ENCODE results near the gene ADGRV1. TPM values are rescaled to one million over a fixed set of nuclear protein-coding genes. Genes with fewer than 3 reads are reported as not detected.

ADGRV1 gene
- total and polyA plus RNA-seq, 9 of the 15 experiments (the other 6 are each of a cell fraction or from before 2014, with no cell fraction given): 21.7 to 156 (median 58.2) TPM

DNA sequence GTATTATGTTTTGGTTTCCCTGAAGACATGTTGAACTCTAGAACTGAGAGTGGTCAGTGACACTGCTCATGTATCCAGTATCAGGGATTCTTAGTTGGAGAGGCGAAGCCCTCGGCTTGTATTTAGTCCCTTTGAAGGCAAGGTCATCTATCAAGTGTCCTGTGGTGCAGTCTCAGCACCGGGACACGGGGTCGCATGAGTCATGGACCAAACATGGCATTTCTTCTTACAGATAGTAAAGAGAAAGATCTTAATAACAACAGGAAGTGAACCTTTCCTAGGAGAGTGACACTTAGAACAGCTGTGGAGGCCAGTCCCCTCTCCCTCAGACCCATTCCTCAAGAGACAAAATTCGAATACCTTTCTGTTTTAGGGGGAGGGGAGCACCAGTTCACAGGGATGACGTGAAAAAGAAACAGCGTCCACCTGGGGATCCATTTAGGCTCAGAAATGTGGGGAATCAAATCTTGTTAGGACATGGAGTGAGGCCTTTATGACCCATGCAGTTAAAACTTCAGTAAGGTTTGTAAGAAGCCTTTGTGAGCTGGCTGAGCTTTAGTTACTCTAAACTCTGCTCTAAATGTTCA, 86.5 kb downstream of the ADGRV1 start (continued):
- TF ChIP-seq, protein P1, sequence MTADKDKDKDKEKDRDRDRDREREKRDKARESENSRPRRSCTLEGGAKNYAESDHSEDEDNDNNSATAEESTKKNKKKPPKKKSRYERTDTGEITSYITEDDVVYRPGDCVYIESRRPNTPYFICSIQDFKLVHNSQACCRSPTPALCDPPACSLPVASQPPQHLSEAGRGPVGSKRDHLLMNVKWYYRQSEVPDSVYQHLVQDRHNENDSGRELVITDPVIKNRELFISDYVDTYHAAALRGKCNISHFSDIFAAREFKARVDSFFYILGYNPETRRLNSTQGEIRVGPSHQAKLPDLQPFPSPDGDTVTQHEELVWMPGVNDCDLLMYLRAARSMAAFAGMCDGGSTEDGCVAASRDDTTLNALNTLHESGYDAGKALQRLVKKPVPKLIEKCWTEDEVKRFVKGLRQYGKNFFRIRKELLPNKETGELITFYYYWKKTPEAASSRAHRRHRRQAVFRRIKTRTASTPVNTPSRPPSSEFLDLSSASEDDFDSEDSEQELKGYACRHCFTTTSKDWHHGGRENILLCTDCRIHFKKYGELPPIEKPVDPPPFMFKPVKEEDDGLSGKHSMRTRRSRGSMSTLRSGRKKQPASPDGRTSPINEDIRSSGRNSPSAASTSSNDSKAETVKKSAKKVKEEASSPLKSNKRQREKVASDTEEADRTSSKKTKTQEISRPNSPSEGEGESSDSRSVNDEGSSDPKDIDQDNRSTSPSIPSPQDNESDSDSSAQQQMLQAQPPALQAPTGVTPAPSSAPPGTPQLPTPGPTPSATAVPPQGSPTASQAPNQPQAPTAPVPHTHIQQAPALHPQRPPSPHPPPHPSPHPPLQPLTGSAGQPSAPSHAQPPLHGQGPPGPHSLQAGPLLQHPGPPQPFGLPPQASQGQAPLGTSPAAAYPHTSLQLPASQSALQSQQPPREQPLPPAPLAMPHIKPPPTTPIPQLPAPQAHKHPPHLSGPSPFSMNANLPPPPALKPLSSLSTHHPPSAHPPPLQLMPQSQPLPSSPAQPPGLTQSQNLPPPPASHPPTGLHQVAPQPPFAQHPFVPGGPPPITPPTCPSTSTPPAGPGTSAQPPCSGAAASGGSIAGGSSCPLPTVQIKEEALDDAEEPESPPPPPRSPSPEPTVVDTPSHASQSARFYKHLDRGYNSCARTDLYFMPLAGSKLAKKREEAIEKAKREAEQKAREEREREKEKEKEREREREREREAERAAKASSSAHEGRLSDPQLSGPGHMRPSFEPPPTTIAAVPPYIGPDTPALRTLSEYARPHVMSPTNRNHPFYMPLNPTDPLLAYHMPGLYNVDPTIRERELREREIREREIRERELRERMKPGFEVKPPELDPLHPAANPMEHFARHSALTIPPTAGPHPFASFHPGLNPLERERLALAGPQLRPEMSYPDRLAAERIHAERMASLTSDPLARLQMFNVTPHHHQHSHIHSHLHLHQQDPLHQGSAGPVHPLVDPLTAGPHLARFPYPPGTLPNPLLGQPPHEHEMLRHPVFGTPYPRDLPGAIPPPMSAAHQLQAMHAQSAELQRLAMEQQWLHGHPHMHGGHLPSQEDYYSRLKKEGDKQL (CRISPR knock-in tag; IDR thresholded peaks at IDR 0.05; ENCODE audit: borderline replicate concordance): no peak
- peak; percentile 98 for TF ChIP-seq FOSL1 (tag; conservative IDR thresholded peaks at IDR 0.05)
- no peak for TF ChIP-seq ETS2 (tag; IDR thresholded peaks at IDR 0.05; ENCODE audit: borderline replicate concordance, poor library complexity, severe bottlenecking)
- TF ChIP-seq ZNF146 (CRISPR knock-in tag; IDR thresholded peaks at IDR 0.05; ENCODE audit: unreplicated experiment): no peak
- no peak for TF ChIP-seq ZFP36 (IDR thresholded peaks at IDR 0.05; ENCODE audit: low read depth, low read length, partially characterized antibody)
- peak; percentile 74 for TF ChIP-seq CXXC5 (CRISPR knock-in tag; IDR thresholded peaks at IDR 0.05)
- no peak for TF ChIP-seq NCOA4 (IDR thresholded peaks at IDR 0.05; ENCODE audit: partially characterized antibody)
- no peak for TF ChIP-seq HMG20B (CRISPR knock-in tag; IDR thresholded peaks at IDR 0.05)
- TF ChIP-seq RBM39 (optimal IDR thresholded peaks at IDR 0.05; ENCODE audit: low read depth, low read length): no peak
- no peak for TF ChIP-seq NR2C2 (CRISPR knock-in tag; IDR thresholded peaks at IDR 0.05)
- peak; percentile 90 for TF ChIP-seq NR2C2 (tag; IDR thresholded peaks at IDR 0.05)
- TF ChIP-seq FOXK2 (conservative IDR thresholded peaks at IDR 0.05 in 1 of 2, IDR thresholded peaks at IDR 0.05 in 1 of 2; ENCODE audit: low read depth in 2 of 2): peak; percentile 77 to 88; a peak in 3 of 4 replicates
- TF ChIP-seq, protein P2, sequence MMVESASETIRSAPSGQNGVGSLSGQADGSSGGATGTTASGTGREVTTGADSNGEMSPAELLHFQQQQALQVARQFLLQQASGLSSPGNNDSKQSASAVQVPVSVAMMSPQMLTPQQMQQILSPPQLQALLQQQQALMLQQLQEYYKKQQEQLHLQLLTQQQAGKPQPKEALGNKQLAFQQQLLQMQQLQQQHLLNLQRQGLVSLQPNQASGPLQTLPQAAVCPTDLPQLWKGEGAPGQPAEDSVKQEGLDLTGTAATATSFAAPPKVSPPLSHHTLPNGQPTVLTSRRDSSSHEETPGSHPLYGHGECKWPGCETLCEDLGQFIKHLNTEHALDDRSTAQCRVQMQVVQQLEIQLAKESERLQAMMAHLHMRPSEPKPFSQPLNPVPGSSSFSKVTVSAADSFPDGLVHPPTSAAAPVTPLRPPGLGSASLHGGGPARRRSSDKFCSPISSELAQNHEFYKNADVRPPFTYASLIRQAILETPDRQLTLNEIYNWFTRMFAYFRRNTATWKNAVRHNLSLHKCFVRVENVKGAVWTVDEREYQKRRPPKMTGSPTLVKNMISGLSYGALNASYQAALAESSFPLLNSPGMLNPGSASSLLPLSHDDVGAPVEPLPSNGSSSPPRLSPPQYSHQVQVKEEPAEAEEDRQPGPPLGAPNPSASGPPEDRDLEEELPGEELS (CRISPR knock-in tag; IDR thresholded peaks at IDR 0.05; ENCODE audit: borderline replicate concordance): no peak
- TF ChIP-seq KAT8 (IDR thresholded peaks at IDR 0.05; ENCODE audit: low read depth): no peak
- TF ChIP-seq, protein P3, sequence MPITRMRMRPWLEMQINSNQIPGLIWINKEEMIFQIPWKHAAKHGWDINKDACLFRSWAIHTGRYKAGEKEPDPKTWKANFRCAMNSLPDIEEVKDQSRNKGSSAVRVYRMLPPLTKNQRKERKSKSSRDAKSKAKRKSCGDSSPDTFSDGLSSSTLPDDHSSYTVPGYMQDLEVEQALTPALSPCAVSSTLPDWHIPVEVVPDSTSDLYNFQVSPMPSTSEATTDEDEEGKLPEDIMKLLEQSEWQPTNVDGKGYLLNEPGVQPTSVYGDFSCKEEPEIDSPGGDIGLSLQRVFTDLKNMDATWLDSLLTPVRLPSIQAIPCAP (CRISPR knock-in tag; IDR thresholded peaks at IDR 0.05; ENCODE audit: borderline replicate concordance): no peak
- no peak for TF ChIP-seq PHB2 (IDR thresholded peaks at IDR 0.05; ENCODE audit: low read depth)
- TF ChIP-seq DMBX1 (CRISPR knock-in tag; IDR thresholded peaks at IDR 0.05; ENCODE audit: borderline replicate concordance): peak; percentile 76; the same call in 1 of the 2 replicates

Measured in K562 (cell line).